Measurements from ENCODE around the gene GIPC1.

DNA sequence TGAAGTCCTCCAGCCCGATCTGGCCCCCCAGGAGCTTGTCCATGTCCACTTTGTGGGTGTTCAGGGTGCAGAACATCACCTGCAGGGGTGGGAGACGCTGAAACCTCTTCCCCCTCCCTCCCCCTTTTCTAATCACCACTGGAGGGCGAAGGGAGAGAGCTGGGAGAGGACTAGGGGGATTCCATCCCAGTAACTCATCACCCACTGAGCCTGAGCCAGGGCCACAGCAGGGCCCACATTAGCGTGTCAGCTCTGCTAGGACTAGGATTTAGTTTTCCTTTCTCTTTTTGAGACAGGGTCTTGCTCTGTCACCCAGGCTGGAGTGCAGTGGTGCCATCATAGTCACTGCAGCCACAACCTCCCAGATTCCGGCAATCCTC is 15.2 kb downstream of the GIPC1 start:
- TF ChIP-seq, protein P1, sequence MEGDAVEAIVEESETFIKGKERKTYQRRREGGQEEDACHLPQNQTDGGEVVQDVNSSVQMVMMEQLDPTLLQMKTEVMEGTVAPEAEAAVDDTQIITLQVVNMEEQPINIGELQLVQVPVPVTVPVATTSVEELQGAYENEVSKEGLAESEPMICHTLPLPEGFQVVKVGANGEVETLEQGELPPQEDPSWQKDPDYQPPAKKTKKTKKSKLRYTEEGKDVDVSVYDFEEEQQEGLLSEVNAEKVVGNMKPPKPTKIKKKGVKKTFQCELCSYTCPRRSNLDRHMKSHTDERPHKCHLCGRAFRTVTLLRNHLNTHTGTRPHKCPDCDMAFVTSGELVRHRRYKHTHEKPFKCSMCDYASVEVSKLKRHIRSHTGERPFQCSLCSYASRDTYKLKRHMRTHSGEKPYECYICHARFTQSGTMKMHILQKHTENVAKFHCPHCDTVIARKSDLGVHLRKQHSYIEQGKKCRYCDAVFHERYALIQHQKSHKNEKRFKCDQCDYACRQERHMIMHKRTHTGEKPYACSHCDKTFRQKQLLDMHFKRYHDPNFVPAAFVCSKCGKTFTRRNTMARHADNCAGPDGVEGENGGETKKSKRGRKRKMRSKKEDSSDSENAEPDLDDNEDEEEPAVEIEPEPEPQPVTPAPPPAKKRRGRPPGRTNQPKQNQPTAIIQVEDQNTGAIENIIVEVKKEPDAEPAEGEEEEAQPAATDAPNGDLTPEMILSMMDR (IDR thresholded peaks at IDR 0.05), result no peak
- TF ChIP-seq POLR2A (IDR thresholded peaks at IDR 0.05), result no peak

Data from adrenal gland (tissue), 5 donors.